ENCODE measurements around the gene EFCAB5. TPM values are rescaled to one million over a fixed set of nuclear protein-coding genes. Genes with fewer than 3 reads are reported as not detected.

EFCAB5 gene
- total and polyA plus RNA-seq, 2 of the 13 experiments (the other 11 are each of a cell fraction or from before 2014, with no cell fraction given): 0.15 TPM; not detected in 1

GRCh38 chr17:29931231-29931932 lies 10.1 kb upstream of the EFCAB5 start:
- Histone ChIP-seq H3K27ac (ENCODE audit: extremely low read length, insufficient read depth, low read length) (peak overlapping the region; percentile 76), H3K27me3 (ENCODE audit: control insufficient read depth in 1 of 2, insufficient read depth in 2 of 2, low read length in 2 of 2) (no peaks in the 10 kb centered on the region; a peak in 1 of 5 replicates), H3K9me3 (ENCODE audit: low read length) (no peaks in the 10 kb centered on the region), H3K36me3 (replicated peaks in 1 of 2; ENCODE audit: control insufficient read depth in 1 of 2, insufficient read depth in 2 of 2, low read length in 2 of 2) (no peaks in the 10 kb centered on the region), H4K20me1 (ENCODE audit: insufficient read depth, low read length) (no peaks in the 10 kb centered on the region; the same call in 1 of the 2 replicates), H3K4me3 (replicated peaks in 1 of 3; ENCODE audit: insufficient read depth in 1 of 3, low read depth in 2 of 3, low read length in 3 of 3) (peak overlapping the region; percentile 81 to 98 (median 86)), H3K4me1 (ENCODE audit: insufficient read depth, low read length) (peaks cover 47% of the 10 kb centered on the region), H3K79me2 (ENCODE audit: insufficient read depth, low read length) (peaks cover 32% of the 10 kb centered on the region), H3K9ac (ENCODE audit: insufficient read depth, low read depth, low read length) (peak overlapping the region; percentile 76), H3K4me2 (ENCODE audit: low read depth, low read length) (peak overlapping the region; percentile 90), H2AFZ (ENCODE audit: low read length) (peak overlapping the region; percentile 97)
- CTCF ChIA-PET (ENCODE audit: low intra/inter-chr PET ratio, low total read pairs): interaction anchor here (0.6 to 2.5 kb wide), 4 partner anchors 64 to 124 kb away, joined by 3 to 31 read pairs (median 4); no protein-coding TSS in a partner anchor
- DNase-seq (ENCODE audit: low spot score) (peak; percentile 90), ATAC-seq (peak; percentile 82), FAIRE-seq (peak; percentile 91)
- in situ Hi-C loops (cut with HindIII; ENCODE audit: extremely low pct_ligation_motif_present, low pct_unique_long_range_greater_than_20kb): loop anchor here (5.0 to 10.0 kb wide), 2 partner anchors 124 to 297 kb away; no protein-coding TSS in a partner anchor
- POLR2A ChIA-PET: interaction anchor here (0.6 to 1.2 kb wide), 2 partner anchors 128 to 292 kb away, joined by 3 to 5 read pairs; no protein-coding TSS in a partner anchor
- intact Hi-C loops (cut with micrococcal nuclease; ENCODE audit: unreplicated experiment): loop anchor here (1.0 to 10.0 kb wide), 4 partner anchors 61 to 292 kb away; no protein-coding TSS in a partner anchor
- WGBS (ENCODE audit: low lambda C conversion rate): under 1% methylated on average over 3 of the region's 3 CpGs
- no TSS peak for BruUV-seq (replicated peaks)
- no peak; the same call in 1 of the 2 replicates for TF ChIP-seq ETV5 (CRISPR knock-in tag; IDR thresholded peaks at IDR 0.05; ENCODE audit: borderline replicate concordance)
- TF ChIP-seq SAFB2 (CRISPR knock-in tag; IDR thresholded peaks at IDR 0.05; ENCODE audit: borderline replicate concordance, low read depth): no peak
- TF ChIP-seq KAT8 (CRISPR knock-in tag; IDR thresholded peaks at IDR 0.05): peak; percentile 43; the same call in 1 of the 2 replicates
- TF ChIP-seq ZNF34 (CRISPR knock-in tag; IDR thresholded peaks at IDR 0.05; ENCODE audit: borderline replicate concordance): no peak
- TF ChIP-seq FOXP4 (CRISPR knock-in tag; IDR thresholded peaks at IDR 0.05): peak; percentile 79
- TF ChIP-seq RXRB (CRISPR knock-in tag; IDR thresholded peaks at IDR 0.05; ENCODE audit: borderline replicate concordance): 0 out of 2 replicates have a peak, but pooled peaks have one; percentile 32
- TF ChIP-seq MBNL3 (CRISPR knock-in tag; conservative IDR thresholded peaks at IDR 0.05): no peak
- no peak for TF ChIP-seq GLI4 (CRISPR knock-in tag; IDR thresholded peaks at IDR 0.05; ENCODE audit: borderline replicate concordance)
- TF ChIP-seq MED1 (CRISPR knock-in tag; IDR thresholded peaks at IDR 0.05): peak; percentile 50; the same call in 1 of the 2 replicates
- no peak for TF ChIP-seq SIX1 (CRISPR knock-in tag; IDR thresholded peaks at IDR 0.05; ENCODE audit: borderline replicate concordance)
- TF ChIP-seq HES4 (CRISPR knock-in tag; IDR thresholded peaks at IDR 0.05; ENCODE audit: borderline replicate concordance): no peak
- 0 out of 2 replicates have a peak, but pooled peaks have one; percentile 21 for TF ChIP-seq ZKSCAN1 (IDR thresholded peaks at IDR 0.05; ENCODE audit: low read length)
- TF ChIP-seq HNF4A (CRISPR knock-in tag; IDR thresholded peaks at IDR 0.05): peak; percentile 38; the same call in 1 of the 2 replicates
- peak; percentile 58; the same call in 1 of the 2 replicates for TF ChIP-seq KMT2B (CRISPR knock-in tag; IDR thresholded peaks at IDR 0.05)
- TF ChIP-seq SYNCRIP (IDR thresholded peaks at IDR 0.05; ENCODE audit: insufficient read depth, low read depth, low read length): no peak
- peak; percentile 89 for TF ChIP-seq ARID3A (IDR thresholded peaks at IDR 0.05; ENCODE audit: low read depth, low read length)
- TF ChIP-seq HDAC1 (CRISPR knock-in tag; IDR thresholded peaks at IDR 0.05): 0 out of 2 replicates have a peak, but pooled peaks have one; percentile 21
- TF ChIP-seq DRAP1 (CRISPR knock-in tag; IDR thresholded peaks at IDR 0.05): peak; percentile 45; the same call in 1 of the 2 replicates
- no peak for TF ChIP-seq NR2F6 (IDR thresholded peaks at IDR 0.05)
- TF ChIP-seq NR2F6 (CRISPR knock-in tag; IDR thresholded peaks at IDR 0.05): no peak
- peak; percentile 74 for TF ChIP-seq SAP130 (CRISPR knock-in tag; IDR thresholded peaks at IDR 0.05; ENCODE audit: low read depth)
- TF ChIP-seq ISX (CRISPR knock-in tag; conservative IDR thresholded peaks at IDR 0.05): no peak
